Esophagus (tissue), 2 donors: ENCODE measurements around the gene FAM222A. TPM values are rescaled to one million over a fixed set of nuclear protein-coding genes. Genes with fewer than 3 reads are reported as not detected.

Experiments used
- H3K27ac ChIP-seq, 2 donors: one replicate each; pipeline ENCODE4 v1.5.1; 2013; ENCODE audit warnings: low read depth in 2 of 2, mild to moderate bottlenecking in 2 of 2, inconsistent platforms in 1 of 2, low read length in 1 of 2, moderate library complexity in 1 of 2
- H3K27me3 ChIP-seq, 2 donors: one replicate each; pipeline ENCODE4 v1.6.1; 2013; ENCODE audit warnings: low read length in 2 of 2, control low read depth in 1 of 2, mild to moderate bottlenecking in 1 of 2; ENCODE audit not compliant: insufficient read depth in 2 of 2, control insufficient read depth in 1 of 2
- H3K36me3 ChIP-seq, 2 donors: one replicate each; pipeline ENCODE4 v1.6.1; 2013; ENCODE audit warnings: low read length in 1 of 2; ENCODE audit not compliant: control insufficient read depth in 2 of 2, insufficient read depth in 2 of 2
- H3K4me1 ChIP-seq, 2 donors: one replicate each; pipeline ENCODE4 v1.6.1; 2013; ENCODE audit warnings: low read length in 1 of 2; ENCODE audit not compliant: control insufficient read depth in 2 of 2, insufficient read depth in 2 of 2
- H3K4me3 ChIP-seq, 2 donors: one replicate each; pipeline ENCODE4 v1.5.1; 2013; ENCODE audit warnings: low read length in 2 of 2, mild to moderate bottlenecking in 2 of 2, low read depth in 1 of 2, moderate library complexity in 1 of 2
- H3K9me3 ChIP-seq, 2 donors: one replicate each; pipeline ENCODE4 v1.6.1; 2013; ENCODE audit warnings: mild to moderate bottlenecking in 2 of 2, low read depth in 1 of 2, low read length in 1 of 2, moderate library complexity in 1 of 2; ENCODE audit not compliant: control insufficient read depth in 2 of 2, insufficient read depth in 1 of 2
- WGBS, 2 donors: extraction: QIAGEN DNeasy Blood & Tissue Kit; methylation state at CpG; one replicate each; pipeline ENCODE4 v1.1.7; 2013; 5-methylcytosine and 5-hydroxymethylcytosine counted together
- polyA plus RNA-seq, 2 donors: library from polyadenylated mRNA; stranded (reverse); fragments of 200-250 nt; gene quantifications; one replicate each; pipeline ENCODE4 v1.2.3, GENCODE V29; 2013
- donor health status: healthy with polysubstance abuse.
- donor health status: Bipolar disorder and iron deficiency.

The FAM222A gene
- polyA plus RNA-seq, 2 donors = 3.2 to 3.9 TPM

- no peaks in the 10 kb centered on the region for H3K27me3 ChIP-seq
- H3K4me3 ChIP-seq = no peak overlapping the region
- no peaks in the 10 kb centered on the region for H3K4me1 ChIP-seq
- no peaks in the 10 kb centered on the region for H3K9me3 ChIP-seq
- peaks cover 0 to 6% of the 10 kb centered on the region in 2 donors for H3K36me3 ChIP-seq
- 72 to 94% methylated on average over 1 of the region's 1 CpG for WGBS, 2 donors
- H3K27ac ChIP-seq = no peak overlapping the region
Observed at GRCh38 chr12:109789526-109790048, 76.0 kb downstream of the FAM222A start.

- Histone ChIP-seq H3K36me3 (peaks cover 0 to 7% of the 10 kb centered on the region in 2 donors), H3K27ac (no peak overlapping the region), H3K4me1 (peaks cover 0 to 1% of the 10 kb centered on the region in 2 donors), H3K4me3 (no peak overlapping the region), H3K9me3 (no peaks in the 10 kb centered on the region), H3K27me3 (no peaks in the 10 kb centered on the region)
Observed at GRCh38 chr12:109792992-109793391, 79.4 kb downstream of the FAM222A start.

- no peaks in the 10 kb centered on the region for H3K27me3 ChIP-seq
- 40 to 46% methylated on average over 4 of the region's 4 CpGs for WGBS, 2 donors
- H3K4me3 ChIP-seq = no peak overlapping the region
- H3K4me1 ChIP-seq = peaks cover 0 to 3% of the 10 kb centered on the region in 2 donors
- peaks cover 0 to 8% of the 10 kb centered on the region in 2 donors for H3K36me3 ChIP-seq
- no peaks in the 10 kb centered on the region for H3K9me3 ChIP-seq
- no peak overlapping the region for H3K27ac ChIP-seq
Observed at GRCh38 chr12:109793411-109793810, 79.8 kb downstream of the FAM222A start.

GRCh38 chr12:109793826-109794501 lies 80.3 kb downstream of the FAM222A start:
- WGBS, 2 donors = 83 to 89% methylated on average over 26 of the region's 26 CpGs
- H3K27ac ChIP-seq = no peak overlapping the region
- H3K4me3 ChIP-seq = no peak overlapping the region
- peaks cover 0 to 3% of the 10 kb centered on the region in 2 donors for H3K4me1 ChIP-seq
- H3K36me3 ChIP-seq = peaks cover 0 to 10% of the 10 kb centered on the region in 2 donors
- no peaks in the 10 kb centered on the region for H3K27me3 ChIP-seq
- H3K9me3 ChIP-seq = no peaks in the 10 kb centered on the region

- Histone ChIP-seq H3K9me3 (no peaks in the 10 kb centered on the region), H3K27me3 (no peaks in the 10 kb centered on the region), H3K27ac (no peak overlapping the region), H3K4me1 (peaks cover 0 to 3% of the 10 kb centered on the region in 2 donors), H3K36me3 (peaks cover 0 to 10% of the 10 kb centered on the region in 2 donors), H3K4me3 (no peak overlapping the region)
- 83 to 90% methylated on average over 2 of the region's 2 CpGs for WGBS, 2 donors
Observed at GRCh38 chr12:109795023-109795422, 81.4 kb downstream of the FAM222A start.

GRCh38 chr12:109796057-109796456 lies 82.4 kb downstream of the FAM222A start:
- Histone ChIP-seq H3K4me3 (no peak overlapping the region), H3K27ac (no peak overlapping the region), H3K4me1 (peaks cover 0 to 3% of the 10 kb centered on the region in 2 donors), H3K36me3 (peaks cover 0 to 10% of the 10 kb centered on the region in 2 donors), H3K9me3 (no peaks in the 10 kb centered on the region), H3K27me3 (no peaks in the 10 kb centered on the region)
- WGBS, 2 donors = 69 to 80% methylated on average over 2 of the region's 2 CpGs

DNA sequence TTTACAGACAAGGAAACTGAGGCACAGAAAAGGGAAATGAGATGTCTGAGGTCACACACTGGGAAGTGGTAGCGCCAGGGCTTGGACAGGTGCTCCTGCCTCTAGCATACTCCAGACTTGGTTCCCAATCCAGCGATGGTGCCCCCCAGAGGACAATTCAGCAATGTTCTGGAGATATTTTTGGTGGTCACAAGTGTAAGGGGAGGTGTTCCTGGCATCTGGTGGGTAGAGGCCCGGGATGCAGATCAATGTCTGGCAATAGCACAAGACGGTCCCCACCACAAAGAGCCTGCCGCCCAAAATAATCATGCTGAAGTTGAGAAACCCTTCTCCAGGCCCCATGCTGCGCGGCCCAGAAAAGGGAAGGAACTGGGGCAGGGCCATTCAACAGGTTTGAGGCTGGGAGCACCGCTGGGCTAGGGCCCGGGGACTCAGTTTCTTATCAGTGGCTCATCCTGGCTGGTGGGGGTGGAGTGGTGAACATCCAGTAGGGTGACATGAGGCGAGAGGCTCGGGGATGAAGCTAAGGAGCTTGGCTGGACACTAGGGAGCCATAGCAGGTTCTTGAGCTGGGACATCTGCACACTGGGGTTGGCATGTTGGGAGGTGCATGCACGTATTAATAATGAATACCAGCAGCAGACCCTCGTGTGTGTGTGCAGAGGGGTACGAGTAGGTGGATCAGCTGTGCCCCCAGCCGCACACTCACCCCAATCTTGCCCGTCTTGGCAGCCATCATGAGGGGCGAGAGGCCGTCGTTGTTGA lies 84.5 kb downstream of the FAM222A start:
- 72 to 83% methylated on average over 19 of the region's 19 CpGs for WGBS, 2 donors

GRCh38 chr12:109798691-109799090 lies 85.1 kb downstream of the FAM222A start:
- WGBS, 2 donors = 88 to 89% methylated on average over 20 of the region's 20 CpGs
- peaks cover 0 to 3% of the 10 kb centered on the region in 2 donors for H3K4me1 ChIP-seq
- H3K4me3 ChIP-seq = no peak overlapping the region
- no peaks in the 10 kb centered on the region for H3K9me3 ChIP-seq
- no peak overlapping the region for H3K27ac ChIP-seq
- no peaks in the 10 kb centered on the region for H3K27me3 ChIP-seq
- H3K36me3 ChIP-seq = peaks cover 0 to 9% of the 10 kb centered on the region in 2 donors

More for the DNA sequence above, 84.5 kb downstream of the FAM222A start:
- peaks cover 0 to 9% of the 10 kb centered on the region in 2 donors for H3K36me3 ChIP-seq
- no peaks in the 10 kb centered on the region for H3K9me3 ChIP-seq
- no peak overlapping the region for H3K4me3 ChIP-seq
- H3K4me1 ChIP-seq = peaks cover 0 to 3% of the 10 kb centered on the region in 2 donors
- no peaks in the 10 kb centered on the region for H3K27me3 ChIP-seq
- H3K27ac ChIP-seq = no peak overlapping the region

GRCh38 chr12:109800536-109800935 lies 86.9 kb downstream of the FAM222A start:
- H3K9me3 ChIP-seq = no peaks in the 10 kb centered on the region
- H3K36me3 ChIP-seq = peaks cover 0 to 9% of the 10 kb centered on the region in 2 donors
- no peak overlapping the region for H3K4me3 ChIP-seq
- no peak overlapping the region for H3K27ac ChIP-seq
- H3K27me3 ChIP-seq = no peaks in the 10 kb centered on the region
- peaks cover 0 to 3% of the 10 kb centered on the region in 2 donors for H3K4me1 ChIP-seq
- 90 to 92% methylated on average over 12 to 13 of the region's 13 CpGs for WGBS, 2 donors
